HG02970 (cell line): ENCODE measurements around the gene SRPK2.

ENCODE experiments used
- ATAC-seq: cut with Tn5 transposase; IDR thresholded peaks from one replicate; pipeline ENCODE4 v1.9.1; 2021; ENCODE audit warnings: mild to moderate bottlenecking, moderate library complexity, moderate number of reproducible peaks; ENCODE audit not compliant: unreplicated experiment, low FRiP score

SRPK2 gene

GRCh38 chr7:105154084-105154483, 234.6 kb downstream of the SRPK2 start:
- ATAC-seq: no peak

GRCh38 chr7:105153531-105153930, 235.2 kb downstream of the SRPK2 start:
- ATAC-seq: no peak

DNA sequence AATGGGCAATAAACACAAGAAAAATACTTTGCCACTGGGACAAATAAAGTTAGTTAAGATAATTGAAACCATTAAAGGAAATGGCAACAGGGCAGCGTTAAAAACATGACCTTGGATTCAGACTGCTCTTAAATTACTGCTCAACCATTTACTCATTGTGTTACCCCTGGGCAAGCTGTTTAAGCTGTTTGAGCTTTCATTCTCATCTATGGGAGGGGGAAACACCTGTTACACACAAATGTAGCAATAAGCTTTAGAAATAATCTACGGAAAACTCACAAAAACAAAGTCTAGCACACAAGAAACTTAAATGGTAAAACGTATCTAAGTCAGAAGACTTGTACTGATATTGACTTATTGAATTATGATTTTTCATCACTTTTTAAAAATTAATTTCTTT, 237.6 kb downstream of the SRPK2 start:
- ATAC-seq: no peak

DNA sequence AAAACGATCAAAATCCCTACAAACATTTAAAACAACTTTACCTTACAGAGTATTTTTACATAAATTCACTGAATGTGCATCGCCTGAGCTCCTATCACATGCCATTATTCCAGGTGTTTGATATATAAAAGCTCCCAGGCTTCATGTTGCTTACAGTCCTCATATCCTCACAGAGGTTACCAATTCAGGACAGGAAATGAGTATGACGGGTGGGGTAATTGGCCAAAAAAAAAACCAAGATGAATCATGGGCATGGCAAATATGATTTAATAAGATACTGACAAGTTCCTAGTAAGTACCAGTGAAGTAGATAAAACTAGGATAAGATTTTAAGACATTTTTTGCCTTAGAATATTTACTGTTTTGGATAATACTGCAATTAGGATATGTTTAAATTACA, 238.9 kb downstream of the SRPK2 start:
- ATAC-seq: no peak

GRCh38 chr7:105141068-105141467, 247.7 kb downstream of the SRPK2 start:
- no peak for ATAC-seq

GRCh38 chr7:105139381-105139780, 249.3 kb downstream of the SRPK2 start:
- no peak for ATAC-seq

DNA sequence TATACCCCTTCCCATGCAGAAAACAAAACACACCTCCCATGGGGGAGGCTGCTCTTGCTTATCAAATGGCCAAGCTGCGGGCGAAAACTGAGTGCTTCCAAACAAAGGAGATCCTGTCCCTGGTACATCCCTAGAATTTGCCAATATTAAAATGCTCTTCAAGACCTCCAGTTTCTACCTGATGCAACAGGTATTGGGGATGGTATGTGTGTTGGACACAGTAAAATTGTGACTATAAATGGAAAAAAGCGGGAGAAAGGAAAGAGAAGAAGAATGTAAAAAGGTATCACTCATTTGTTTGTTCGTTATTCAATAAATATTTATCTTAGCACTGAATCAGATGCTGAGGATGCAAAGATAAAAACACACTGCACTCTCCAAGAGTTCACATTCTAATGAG, 250.8 kb downstream of the SRPK2 start:
- no peak for ATAC-seq

DNA sequence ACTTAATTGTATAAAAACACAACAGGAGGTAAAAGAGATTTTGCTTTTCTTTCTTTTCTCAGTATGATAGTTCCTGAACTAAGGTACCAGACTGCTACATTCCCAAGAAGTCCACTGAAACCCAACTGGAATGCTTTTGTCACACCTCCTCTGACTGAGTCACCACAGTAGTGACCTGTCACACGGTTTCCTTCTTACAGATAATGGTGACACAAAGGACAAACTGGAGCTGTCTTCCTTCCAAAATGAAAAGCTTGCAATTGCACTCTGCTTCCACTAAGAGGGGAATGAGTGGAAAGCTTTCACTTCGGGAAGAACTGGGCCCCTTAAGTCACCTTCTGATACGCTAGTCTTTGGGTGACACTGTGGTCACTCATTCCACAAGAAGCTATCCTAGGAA, 252.5 kb downstream of the SRPK2 start:
- ATAC-seq: no peak

DNA sequence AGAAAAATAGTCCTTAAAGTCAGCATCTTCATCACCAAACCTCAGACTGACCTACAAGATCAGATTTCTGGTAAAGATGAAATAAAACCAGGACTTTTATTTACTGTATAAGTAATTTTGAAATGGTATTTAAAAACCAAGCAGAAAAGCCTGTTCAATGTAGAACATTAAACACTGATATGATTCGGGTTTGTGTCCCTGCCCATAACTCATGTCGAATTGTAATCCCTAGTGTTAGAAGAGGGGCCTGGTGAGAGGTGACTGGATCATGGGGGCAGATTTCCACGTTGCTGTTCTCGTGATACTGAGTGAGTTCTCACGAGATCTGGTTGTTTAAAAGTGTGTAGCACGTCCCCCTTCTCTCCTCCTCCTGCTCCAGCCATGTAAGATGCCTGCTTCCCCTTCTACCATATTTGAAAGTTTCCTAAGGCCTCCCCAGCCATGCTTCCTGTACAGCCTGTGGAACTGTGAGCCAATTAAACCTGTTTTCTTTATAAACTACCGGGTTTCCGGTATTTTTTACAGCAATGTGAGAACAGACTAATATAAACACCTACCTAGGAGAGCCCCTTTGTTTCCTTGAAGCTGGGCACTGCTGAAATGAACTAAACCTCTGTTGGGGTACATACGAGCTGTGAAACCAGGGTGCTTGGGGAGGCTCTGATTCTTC, 254.6 kb downstream of the SRPK2 start:
- ATAC-seq: no peak

GRCh38 chr7:105133358-105133757, 255.4 kb downstream of the SRPK2 start:
- no peak for ATAC-seq

GRCh38 chr7:105132835-105133234, 255.9 kb downstream of the SRPK2 start:
- no peak for ATAC-seq

- no peak for ATAC-seq
Observed at GRCh38 chr7:105132335-105132734, 256.4 kb downstream of the SRPK2 start.

GRCh38 chr7:105131890-105132289, 256.8 kb downstream of the SRPK2 start:
- ATAC-seq: no peak

- ATAC-seq: no peak
Observed at GRCh38 chr7:105131033-105131656, 257.6 kb downstream of the SRPK2 start.

- no peak for ATAC-seq
Observed at GRCh38 chr7:105130580-105130979, 258.1 kb downstream of the SRPK2 start.

DNA sequence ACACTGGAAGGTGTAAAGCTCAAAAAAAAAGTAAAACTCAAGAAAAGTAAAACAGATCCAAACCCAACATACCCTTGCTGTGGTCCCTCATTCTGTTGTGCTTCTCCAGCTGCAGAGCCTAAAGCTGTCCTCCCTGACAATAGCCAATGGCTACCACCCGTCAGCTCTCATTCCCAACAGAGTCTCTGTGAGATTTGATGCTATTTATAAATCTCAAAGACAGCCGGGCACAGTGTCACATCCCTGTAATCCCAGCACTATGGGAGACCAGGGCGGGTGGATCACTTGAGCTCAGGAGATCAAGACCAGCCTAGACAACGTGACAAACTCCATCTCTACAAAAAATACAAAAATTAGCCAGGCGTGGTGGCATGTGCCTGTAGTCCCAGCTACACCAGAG, 258.7 kb downstream of the SRPK2 start:
- ATAC-seq: no peak

GRCh38 chr7:105127179-105127578, 261.5 kb downstream of the SRPK2 start:
- no peak for ATAC-seq

DNA sequence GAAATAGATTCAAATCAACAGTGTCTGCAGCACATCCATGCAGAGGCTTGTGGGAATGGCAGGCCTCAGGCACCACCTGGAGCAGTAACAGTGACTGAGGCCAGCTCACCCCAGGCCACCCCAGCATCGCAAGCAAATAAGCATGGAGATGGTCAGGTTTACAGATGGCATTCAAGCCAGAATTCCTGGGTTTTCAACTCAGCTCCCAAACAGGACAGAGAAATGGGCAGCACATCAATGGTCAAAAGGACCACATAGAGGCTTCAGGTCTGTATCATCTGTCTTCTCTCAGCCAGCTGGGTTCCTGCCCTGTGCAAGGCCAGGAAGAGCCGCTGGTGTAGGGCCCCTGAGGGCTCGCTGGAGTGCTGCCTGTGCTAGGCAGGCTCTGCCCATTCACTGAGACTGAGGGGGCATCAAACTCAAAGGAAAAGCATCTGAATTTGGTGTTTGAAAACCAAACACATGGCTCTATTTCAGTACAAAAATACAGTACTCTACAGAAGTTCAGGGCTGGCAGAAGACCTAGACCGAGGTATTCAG, 262.2 kb downstream of the SRPK2 start:
- ATAC-seq: no peak

GRCh38 chr7:105125745-105126144, 263.0 kb downstream of the SRPK2 start:
- no peak for ATAC-seq

GRCh38 chr7:105122619-105123018, 266.1 kb downstream of the SRPK2 start:
- no peak for ATAC-seq

GRCh38 chr7:105118612-105119600, 269.8 kb downstream of the SRPK2 start:
- ATAC-seq: no peak
